Measurements from ENCODE around the gene TINCR. TPM values are rescaled to one million over a fixed set of nuclear protein-coding genes. Genes with fewer than 3 reads are reported as not detected.

The TINCR gene
- total and polyA plus RNA-seq, 2 of the 13 experiments (the other 11 are each of a cell fraction or from before 2014, with no cell fraction given) = 0.17 to 0.33 TPM

DNA sequence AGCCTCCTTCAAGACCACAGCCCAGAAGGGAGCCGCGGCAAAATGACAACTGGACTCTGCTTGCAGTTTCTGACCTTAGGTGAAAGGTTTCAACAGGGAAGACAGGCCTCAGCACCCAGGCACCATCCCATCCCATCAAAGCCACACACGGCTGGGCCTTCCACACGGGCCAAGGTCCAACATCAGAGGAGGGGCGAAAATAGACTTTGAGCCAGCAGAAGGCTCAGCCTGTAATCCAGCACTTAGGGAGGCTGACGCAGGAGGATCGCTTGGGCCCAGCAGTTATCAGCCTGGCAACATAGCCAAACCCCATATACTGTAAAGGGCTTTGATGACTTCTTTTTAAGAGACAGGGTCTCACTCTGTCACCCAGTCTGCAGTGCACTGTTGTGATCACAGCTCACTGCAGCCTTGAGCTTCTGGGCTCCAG is 26.8 kb upstream of the TINCR start (continued):
- peak; percentile 58; the same call in 1 of the 2 replicates for TF ChIP-seq GATAD1 (CRISPR knock-in tag; IDR thresholded peaks at IDR 0.05)
- TF ChIP-seq, protein P1, sequence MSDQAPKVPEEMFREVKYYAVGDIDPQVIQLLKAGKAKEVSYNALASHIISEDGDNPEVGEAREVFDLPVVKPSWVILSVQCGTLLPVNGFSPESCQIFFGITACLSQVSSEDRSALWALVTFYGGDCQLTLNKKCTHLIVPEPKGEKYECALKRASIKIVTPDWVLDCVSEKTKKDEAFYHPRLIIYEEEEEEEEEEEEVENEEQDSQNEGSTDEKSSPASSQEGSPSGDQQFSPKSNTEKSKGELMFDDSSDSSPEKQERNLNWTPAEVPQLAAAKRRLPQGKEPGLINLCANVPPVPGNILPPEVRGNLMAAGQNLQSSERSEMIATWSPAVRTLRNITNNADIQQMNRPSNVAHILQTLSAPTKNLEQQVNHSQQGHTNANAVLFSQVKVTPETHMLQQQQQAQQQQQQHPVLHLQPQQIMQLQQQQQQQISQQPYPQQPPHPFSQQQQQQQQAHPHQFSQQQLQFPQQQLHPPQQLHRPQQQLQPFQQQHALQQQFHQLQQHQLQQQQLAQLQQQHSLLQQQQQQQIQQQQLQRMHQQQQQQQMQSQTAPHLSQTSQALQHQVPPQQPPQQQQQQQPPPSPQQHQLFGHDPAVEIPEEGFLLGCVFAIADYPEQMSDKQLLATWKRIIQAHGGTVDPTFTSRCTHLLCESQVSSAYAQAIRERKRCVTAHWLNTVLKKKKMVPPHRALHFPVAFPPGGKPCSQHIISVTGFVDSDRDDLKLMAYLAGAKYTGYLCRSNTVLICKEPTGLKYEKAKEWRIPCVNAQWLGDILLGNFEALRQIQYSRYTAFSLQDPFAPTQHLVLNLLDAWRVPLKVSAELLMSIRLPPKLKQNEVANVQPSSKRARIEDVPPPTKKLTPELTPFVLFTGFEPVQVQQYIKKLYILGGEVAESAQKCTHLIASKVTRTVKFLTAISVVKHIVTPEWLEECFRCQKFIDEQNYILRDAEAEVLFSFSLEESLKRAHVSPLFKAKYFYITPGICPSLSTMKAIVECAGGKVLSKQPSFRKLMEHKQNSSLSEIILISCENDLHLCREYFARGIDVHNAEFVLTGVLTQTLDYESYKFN (CRISPR knock-in tag; conservative IDR thresholded peaks at IDR 0.05) = peak; percentile 94
- TF ChIP-seq HDAC2 (CRISPR knock-in tag; IDR thresholded peaks at IDR 0.05) = peak; percentile 89; the same call in 1 of the 2 replicates
- no peak for TF ChIP-seq ZNF432 (CRISPR knock-in tag; IDR thresholded peaks at IDR 0.05; ENCODE audit: borderline replicate concordance)
- TF ChIP-seq ZNF335 (CRISPR knock-in tag; IDR thresholded peaks at IDR 0.05) = no peak
- TF ChIP-seq FOXK2 (IDR thresholded peaks at IDR 0.05) = no peak
- TF ChIP-seq ZNF205 (CRISPR knock-in tag; IDR thresholded peaks at IDR 0.05) = peak; percentile 48; the same call in 1 of the 2 replicates
- TF ChIP-seq, protein P2, sequence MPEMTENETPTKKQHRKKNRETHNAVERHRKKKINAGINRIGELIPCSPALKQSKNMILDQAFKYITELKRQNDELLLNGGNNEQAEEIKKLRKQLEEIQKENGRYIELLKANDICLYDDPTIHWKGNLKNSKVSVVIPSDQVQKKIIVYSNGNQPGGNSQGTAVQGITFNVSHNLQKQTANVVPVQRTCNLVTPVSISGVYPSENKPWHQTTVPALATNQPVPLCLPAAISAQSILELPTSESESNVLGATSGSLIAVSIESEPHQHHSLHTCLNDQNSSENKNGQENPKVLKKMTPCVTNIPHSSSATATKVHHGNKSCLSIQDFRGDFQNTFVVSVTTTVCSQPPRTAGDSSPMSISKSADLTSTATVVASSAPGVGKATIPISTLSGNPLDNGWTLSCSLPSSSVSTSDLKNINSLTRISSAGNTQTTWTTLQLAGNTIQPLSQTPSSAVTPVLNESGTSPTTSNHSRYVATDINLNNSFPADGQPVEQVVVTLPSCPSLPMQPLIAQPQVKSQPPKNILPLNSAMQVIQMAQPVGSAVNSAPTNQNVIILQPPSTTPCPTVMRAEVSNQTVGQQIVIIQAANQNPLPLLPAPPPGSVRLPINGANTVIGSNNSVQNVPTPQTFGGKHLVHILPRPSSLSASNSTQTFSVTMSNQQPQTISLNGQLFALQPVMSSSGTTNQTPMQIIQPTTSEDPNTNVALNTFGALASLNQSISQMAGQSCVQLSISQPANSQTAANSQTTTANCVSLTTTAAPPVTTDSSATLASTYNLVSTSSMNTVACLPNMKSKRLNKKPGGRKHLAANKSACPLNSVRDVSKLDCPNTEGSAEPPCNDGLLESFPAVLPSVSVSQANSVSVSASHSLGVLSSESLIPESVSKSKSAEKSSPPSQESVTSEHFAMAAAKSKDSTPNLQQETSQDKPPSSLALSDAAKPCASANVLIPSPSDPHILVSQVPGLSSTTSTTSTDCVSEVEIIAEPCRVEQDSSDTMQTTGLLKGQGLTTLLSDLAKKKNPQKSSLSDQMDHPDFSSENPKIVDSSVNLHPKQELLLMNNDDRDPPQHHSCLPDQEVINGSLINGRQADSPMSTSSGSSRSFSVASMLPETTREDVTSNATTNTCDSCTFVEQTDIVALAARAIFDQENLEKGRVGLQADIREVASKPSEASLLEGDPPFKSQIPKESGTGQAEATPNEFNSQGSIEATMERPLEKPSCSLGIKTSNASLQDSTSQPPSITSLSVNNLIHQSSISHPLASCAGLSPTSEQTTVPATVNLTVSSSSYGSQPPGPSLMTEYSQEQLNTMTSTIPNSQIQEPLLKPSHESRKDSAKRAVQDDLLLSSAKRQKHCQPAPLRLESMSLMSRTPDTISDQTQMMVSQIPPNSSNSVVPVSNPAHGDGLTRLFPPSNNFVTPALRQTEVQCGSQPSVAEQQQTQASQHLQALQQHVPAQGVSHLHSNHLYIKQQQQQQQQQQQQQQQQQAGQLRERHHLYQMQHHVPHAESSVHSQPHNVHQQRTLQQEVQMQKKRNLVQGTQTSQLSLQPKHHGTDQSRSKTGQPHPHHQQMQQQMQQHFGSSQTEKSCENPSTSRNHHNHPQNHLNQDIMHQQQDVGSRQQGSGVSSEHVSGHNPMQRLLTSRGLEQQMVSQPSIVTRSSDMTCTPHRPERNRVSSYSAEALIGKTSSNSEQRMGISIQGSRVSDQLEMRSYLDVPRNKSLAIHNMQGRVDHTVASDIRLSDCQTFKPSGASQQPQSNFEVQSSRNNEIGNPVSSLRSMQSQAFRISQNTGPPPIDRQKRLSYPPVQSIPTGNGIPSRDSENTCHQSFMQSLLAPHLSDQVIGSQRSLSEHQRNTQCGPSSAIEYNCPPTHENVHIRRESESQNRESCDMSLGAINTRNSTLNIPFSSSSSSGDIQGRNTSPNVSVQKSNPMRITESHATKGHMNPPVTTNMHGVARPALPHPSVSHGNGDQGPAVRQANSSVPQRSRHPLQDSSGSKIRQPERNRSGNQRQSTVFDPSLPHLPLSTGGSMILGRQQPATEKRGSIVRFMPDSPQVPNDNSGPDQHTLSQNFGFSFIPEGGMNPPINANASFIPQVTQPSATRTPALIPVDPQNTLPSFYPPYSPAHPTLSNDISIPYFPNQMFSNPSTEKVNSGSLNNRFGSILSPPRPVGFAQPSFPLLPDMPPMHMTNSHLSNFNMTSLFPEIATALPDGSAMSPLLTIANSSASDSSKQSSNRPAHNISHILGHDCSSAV (CRISPR knock-in tag; IDR thresholded peaks at IDR 0.05; ENCODE audit: borderline replicate concordance) = no peak
- TF ChIP-seq, protein P3, sequence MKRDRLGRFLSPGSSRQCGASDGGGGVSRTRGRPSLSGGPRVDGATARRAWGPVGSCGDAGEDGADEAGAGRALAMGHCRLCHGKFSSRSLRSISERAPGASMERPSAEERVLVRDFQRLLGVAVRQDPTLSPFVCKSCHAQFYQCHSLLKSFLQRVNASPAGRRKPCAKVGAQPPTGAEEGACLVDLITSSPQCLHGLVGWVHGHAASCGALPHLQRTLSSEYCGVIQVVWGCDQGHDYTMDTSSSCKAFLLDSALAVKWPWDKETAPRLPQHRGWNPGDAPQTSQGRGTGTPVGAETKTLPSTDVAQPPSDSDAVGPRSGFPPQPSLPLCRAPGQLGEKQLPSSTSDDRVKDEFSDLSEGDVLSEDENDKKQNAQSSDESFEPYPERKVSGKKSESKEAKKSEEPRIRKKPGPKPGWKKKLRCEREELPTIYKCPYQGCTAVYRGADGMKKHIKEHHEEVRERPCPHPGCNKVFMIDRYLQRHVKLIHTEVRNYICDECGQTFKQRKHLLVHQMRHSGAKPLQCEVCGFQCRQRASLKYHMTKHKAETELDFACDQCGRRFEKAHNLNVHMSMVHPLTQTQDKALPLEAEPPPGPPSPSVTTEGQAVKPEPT (CRISPR knock-in tag; IDR thresholded peaks at IDR 0.05; ENCODE audit: low read depth) = no peak
- TF ChIP-seq POGZ (CRISPR knock-in tag; IDR thresholded peaks at IDR 0.05) = peak; percentile 72
- TF ChIP-seq, protein P4, sequence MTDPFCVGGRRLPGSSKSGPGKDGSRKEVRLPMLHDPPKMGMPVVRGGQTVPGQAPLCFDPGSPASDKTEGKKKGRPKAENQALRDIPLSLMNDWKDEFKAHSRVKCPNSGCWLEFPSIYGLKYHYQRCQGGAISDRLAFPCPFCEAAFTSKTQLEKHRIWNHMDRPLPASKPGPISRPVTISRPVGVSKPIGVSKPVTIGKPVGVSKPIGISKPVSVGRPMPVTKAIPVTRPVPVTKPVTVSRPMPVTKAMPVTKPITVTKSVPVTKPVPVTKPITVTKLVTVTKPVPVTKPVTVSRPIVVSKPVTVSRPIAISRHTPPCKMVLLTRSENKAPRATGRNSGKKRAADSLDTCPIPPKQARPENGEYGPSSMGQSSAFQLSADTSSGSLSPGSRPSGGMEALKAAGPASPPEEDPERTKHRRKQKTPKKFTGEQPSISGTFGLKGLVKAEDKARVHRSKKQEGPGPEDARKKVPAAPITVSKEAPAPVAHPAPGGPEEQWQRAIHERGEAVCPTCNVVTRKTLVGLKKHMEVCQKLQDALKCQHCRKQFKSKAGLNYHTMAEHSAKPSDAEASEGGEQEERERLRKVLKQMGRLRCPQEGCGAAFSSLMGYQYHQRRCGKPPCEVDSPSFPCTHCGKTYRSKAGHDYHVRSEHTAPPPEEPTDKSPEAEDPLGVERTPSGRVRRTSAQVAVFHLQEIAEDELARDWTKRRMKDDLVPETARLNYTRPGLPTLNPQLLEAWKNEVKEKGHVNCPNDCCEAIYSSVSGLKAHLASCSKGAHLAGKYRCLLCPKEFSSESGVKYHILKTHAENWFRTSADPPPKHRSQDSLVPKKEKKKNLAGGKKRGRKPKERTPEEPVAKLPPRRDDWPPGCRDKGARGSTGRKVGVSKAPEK (CRISPR knock-in tag; IDR thresholded peaks at IDR 0.05; ENCODE audit: borderline replicate concordance) = peak; percentile 69; the same call in 1 of the 2 replicates
- TF ChIP-seq ZNF674 (CRISPR knock-in tag; IDR thresholded peaks at IDR 0.05; ENCODE audit: low read depth) = no peak
- TF ChIP-seq NR2F1 (CRISPR knock-in tag; IDR thresholded peaks at IDR 0.05) = peak; percentile 85 to 89

Data from HepG2 (cell line).